Inferior parietal cortex (tissue), 1 donor: Measurements from ENCODE around the gene LRRC17.

ENCODE experiments used
- DNase-seq: peaks from one replicate; pipeline ENCODE4 v3.0.0-alpha.2; 2016; ENCODE audit errors: extremely low spot score

The LRRC17 gene

GRCh38 chr7:102988631-102989560 is 76.1 kb downstream of the LRRC17 start:
- no peak for DNase-seq

GRCh38 chr7:102990642-102991041 is 77.8 kb downstream of the LRRC17 start:
- no peak for DNase-seq

GRCh38 chr7:102991077-102991539 is 78.3 kb downstream of the LRRC17 start:
- no peak for DNase-seq

- peak; percentile 37 for DNase-seq
Measured at GRCh38 chr7:102991540-102992214, 78.9 kb downstream of the LRRC17 start.

GRCh38 chr7:102992509-102992937 is 79.7 kb downstream of the LRRC17 start:
- no peak for DNase-seq

GRCh38 chr7:102992938-102993717 is 80.3 kb downstream of the LRRC17 start:
- DNase-seq, result peak; percentile 63

- DNase-seq, result no peak
Measured at GRCh38 chr7:102993718-102994029, 80.9 kb downstream of the LRRC17 start.

- DNase-seq, result no peak
Measured at GRCh38 chr7:102994567-102994966, 81.8 kb downstream of the LRRC17 start.
